AG04450 (cell line): ENCODE measurements around the gene PGA4. TPM values are rescaled to one million over a fixed set of nuclear protein-coding genes. Genes with fewer than 3 reads are reported as not detected.
"Not testable (repeated sequence)": the region's sequence is repeated elsewhere in the genome, so short reads cannot be mapped to it uniquely, and the experiment has no call there.

Source experiments
- CTCF ChIA-PET: fragments of 300-600, 350-600 bp; formaldehyde crosslinking; extraction: SDS; loops from one replicate; lab custom pipeline; 2022; ENCODE audit warnings: antibody characterized with exemption, inconsistent platforms; lab: Charles Lee
- POLR2A ChIA-PET: fragments of 350-600 bp; formaldehyde crosslinking; extraction: SDS; loops from one replicate; lab custom pipeline; 2021; ENCODE audit warnings: antibody characterized with exemption, inconsistent platforms; lab: Yijun Ruan, JAX
- DNase-seq: peaks from one replicate; pipeline ENCODE4 v3.0.0-alpha.2; 2011; ENCODE audit warnings: low read depth, low spot score
- H3K27ac ChIP-seq: one replicate; pipeline ENCODE4 v1.5.1; 2012; ENCODE audit warnings: low read depth, low read length, control low read depth
- H3K27me3 ChIP-seq: one replicate; pipeline ENCODE4 v1.6.0; 2012; ENCODE audit warnings: low read length; ENCODE audit not compliant: control insufficient read depth, insufficient read depth
- H3K4me3 ChIP-seq: 2 replicates; pipeline ENCODE4 v1.5.1; 2011; ENCODE audit warnings: mild to moderate bottlenecking, low read depth, low read length, control low read depth
- H3K9me3 ChIP-seq: 2 replicates; pipeline ENCODE4 v1.5.1; 2012; ENCODE audit warnings: low read length; ENCODE audit not compliant: control insufficient read depth, insufficient read depth
- polyA plus RNA-seq: library from polyadenylated mRNA; depleted of rRNA; stranded (reverse); fragments of >200 nt; gene quantifications from 2 replicates; pipeline ENCODE4 v1.2.3, GENCODE V29; 2011

The PGA4 gene
- polyA plus RNA-seq, 1 experiment, result 0.82 TPM

DNA sequence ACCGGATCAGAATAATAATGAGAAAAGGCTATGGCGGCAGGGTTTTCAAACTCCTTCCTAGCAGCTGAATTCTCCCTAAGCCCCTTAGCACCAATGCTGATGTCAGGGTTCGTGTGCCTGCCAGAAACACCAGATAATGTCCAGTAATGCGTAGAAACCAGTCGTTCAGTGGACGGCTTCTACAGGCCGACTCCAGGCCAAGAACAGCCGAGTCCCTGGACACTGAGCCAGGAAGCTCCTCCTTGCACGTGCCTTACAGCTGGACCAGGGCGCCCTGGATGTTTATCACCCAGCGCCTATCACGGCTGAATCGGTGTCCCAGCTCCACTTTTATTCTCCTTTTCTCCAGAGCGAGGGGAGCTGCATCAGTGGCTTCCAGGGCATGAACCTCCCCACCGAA is 8.9 kb downstream of the PGA4 start:
- CTCF ChIA-PET, H3K27me3 ChIP-seq, H3K27ac ChIP-seq, H3K9me3 ChIP-seq, DNase-seq, POLR2A ChIA-PET, H3K4me3 ChIP-seq: not testable (repeated sequence)

DNA sequence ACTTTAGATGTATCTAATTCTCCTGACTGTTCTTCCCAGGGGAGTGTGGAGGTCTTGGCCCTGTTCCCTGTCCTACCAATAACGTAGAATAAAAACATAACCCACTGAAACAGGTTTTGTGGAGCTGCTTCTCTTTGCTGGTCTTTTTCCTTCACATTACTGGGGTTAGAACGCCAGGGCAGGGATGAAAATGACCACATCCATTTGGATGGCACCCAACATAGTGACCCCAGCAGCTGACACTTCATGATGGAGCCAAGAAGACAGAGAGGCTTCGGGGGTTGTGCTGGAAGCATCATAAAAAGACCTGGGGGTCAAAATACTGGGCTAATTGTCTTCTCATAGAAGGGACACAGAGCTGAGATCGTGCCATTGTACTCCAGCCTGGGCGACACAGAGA is 9.4 kb downstream of the PGA4 start:
- POLR2A ChIA-PET, H3K9me3 ChIP-seq, CTCF ChIA-PET, H3K4me3 ChIP-seq, H3K27ac ChIP-seq, DNase-seq, H3K27me3 ChIP-seq: not testable (repeated sequence)

DNA sequence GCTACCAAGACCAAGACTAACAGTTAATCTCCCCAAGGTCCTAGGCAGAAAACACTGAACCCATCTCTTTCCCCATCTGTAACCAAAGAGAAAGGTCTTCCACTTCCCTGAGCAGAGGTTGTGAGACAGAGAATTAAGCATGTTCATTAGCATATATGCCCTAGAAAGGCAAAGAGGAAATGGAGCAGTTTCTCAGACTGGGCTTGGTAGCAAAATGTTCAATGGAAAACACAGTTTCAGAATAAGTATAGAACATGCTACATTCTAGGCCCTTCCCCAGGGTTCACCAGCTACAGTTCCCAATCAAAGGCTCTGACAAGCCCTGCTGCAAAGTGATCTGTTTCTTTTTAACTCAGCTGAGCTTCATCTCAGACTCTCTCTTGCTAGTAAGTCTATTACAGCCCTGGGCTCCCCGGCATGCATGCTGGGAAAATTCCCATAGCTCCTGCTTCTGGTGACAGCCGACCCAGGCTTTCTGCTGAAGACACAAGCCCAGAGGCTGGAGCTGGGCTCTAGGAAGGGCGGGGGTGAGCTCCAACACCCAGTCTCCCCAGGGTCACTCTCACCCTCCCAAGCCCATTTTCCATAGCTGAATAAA is 10.5 kb downstream of the PGA4 start:
- H3K9me3 ChIP-seq, H3K27me3 ChIP-seq, H3K27ac ChIP-seq, H3K4me3 ChIP-seq, DNase-seq, CTCF ChIA-PET, POLR2A ChIA-PET: not testable (repeated sequence)

DNA sequence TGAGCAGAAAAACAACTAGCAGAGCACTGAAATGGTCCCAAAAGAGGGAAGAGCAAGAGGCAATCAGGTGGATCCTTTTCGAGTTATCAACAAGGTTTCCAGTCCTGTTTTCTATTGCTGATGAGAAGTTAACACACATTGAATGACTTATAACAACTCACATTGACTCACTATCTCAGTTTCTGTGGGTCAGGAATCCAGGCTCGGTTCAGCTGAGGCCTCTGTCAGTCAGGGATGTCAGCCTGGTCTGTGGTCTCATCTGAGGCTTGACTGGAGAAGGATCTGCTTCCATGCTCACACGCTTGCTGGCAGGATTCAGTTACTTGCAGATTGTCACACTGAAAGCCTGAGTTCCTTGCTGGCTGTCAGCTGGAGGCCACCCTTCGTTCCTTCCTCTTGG is 15.0 kb downstream of the PGA4 start:
- H3K9me3 ChIP-seq, H3K27ac ChIP-seq, H3K4me3 ChIP-seq, DNase-seq, CTCF ChIA-PET, H3K27me3 ChIP-seq, POLR2A ChIA-PET: not testable (repeated sequence)

DNA sequence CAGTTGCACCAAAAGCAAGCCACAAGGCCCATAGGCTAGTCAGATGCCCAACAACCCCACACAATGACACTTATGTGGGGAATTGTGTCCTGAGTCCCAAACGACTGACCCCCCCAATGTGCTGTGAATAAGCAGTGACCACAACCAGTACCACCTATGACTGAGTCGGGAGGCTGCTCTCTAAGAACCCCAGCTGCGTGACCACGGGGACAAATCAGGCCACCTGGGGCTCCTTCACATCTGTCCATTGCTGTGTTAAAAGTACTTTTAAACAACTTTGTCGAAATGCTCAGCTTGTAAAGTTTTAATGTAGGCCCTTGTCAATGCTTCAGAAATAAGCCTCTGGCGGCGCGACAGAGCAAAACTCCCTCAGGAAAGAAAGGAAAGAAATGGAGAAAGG is 18.1 kb downstream of the PGA4 start:
- H3K27ac ChIP-seq, POLR2A ChIA-PET, CTCF ChIA-PET: not testable (repeated sequence)

DNA sequence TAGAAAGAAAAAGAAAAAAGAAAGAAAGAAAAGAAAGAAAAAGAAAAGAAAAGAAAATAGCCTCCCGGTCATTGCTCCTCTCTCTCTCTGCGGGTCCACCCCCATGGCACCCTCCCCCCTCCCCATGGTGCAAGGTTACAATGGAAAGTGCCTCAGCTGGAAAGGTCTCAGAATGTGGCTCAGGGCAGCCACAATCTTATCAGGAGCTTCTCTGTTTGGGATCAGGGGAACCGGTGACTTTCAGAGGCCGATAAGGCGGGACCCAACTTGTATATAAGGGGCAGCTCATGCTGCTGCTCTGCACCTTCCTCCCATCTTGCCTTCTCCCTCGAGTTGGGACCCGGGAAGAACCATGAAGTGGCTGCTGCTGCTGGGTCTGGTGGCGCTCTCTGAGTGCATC is 18.7 kb downstream of the PGA4 start, which contains the start of gene PGA5:
PGA5 (plus strand) TSS at position 301 of the 400 bp plus-strand sequence; CDS start at position 353, 52 bp downstream.
- POLR2A ChIA-PET, DNase-seq, H3K27ac ChIP-seq, H3K4me3 ChIP-seq, CTCF ChIA-PET, H3K27me3 ChIP-seq, H3K9me3 ChIP-seq: not testable (repeated sequence)

More for the DNA sequence above, 18.1 kb downstream of the PGA4 start:
- H3K9me3 ChIP-seq, H3K27me3 ChIP-seq, DNase-seq, H3K4me3 ChIP-seq: not testable (repeated sequence)

DNA sequence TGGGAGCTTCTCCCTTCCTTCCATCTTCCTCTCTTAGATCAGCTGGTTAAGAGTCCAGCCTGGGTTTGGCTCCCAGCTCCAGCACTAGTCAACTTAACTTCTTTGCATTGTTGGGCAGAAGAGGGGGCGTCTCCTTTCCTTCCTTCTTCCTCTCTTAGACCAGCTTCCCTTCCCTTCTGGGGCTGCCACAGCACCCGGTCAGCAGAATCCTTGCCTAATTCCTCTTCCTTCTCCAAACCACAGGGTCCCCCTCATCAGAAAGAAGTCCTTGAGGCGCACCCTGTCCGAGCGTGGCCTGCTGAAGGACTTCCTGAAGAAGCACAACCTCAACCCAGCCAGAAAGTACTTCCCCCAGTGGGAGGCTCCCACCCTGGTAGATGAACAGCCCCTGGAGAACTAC is 19.4 kb downstream of the PGA4 start:
- CTCF ChIA-PET, H3K4me3 ChIP-seq, H3K9me3 ChIP-seq, DNase-seq, H3K27ac ChIP-seq, H3K27me3 ChIP-seq, POLR2A ChIA-PET: not testable (repeated sequence)

DNA sequence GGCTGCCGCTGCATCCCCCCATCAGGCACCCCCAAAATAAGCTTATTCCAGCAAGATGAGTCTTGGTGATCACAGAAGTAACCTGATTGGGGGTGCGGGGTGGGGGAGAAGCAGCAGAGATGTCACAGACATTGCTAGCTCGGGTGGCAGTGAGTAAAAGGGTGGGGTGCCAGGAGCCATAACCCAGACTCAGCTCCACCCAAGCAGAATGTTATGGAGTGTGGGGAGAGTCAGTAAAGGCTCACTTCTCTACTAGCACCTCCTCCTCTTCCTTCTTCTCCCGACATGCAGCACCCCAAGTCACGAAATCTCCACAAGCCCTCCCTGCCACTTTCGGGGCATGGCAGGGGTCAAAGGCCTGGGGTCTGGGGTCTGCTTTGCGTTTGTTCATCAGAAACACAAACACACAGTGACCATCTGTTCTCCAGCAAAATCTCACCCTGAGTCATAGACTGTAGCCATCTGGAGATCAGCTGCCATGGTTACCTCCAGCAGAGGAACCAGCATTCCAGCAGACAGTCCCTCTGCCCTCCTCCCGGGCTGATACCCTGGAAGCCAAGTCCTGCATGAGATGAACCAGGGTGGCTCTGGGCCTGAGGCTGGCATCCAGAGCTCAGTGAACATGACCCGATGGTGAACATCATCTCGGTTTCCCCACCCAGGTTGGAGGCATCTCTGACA is 23.3 kb downstream of the PGA4 start:
- H3K27ac ChIP-seq, POLR2A ChIA-PET, CTCF ChIA-PET, DNase-seq, H3K27me3 ChIP-seq, H3K9me3 ChIP-seq, H3K4me3 ChIP-seq: not testable (repeated sequence)

DNA sequence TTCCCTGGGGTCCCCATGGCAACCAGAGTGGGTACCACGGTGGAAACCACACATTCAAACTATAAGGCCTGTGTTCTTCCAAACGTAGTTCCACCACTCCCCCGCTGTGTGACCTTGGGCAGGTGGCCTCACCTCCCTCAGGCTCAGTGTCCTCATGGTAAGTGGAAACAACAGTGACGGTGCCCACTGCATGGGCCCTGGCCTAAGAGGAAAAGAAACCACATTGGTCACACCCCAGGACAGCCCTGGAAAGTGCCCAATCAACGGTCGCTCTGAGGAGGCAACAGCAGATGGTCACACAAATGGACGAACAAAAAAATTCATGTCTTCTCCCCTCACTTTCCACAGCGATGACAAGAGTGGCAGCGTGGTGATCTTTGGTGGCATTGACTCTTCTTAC is 25.9 kb downstream of the PGA4 start:
- peaks cover 11% of the 10 kb centered on the region for H3K27me3 ChIP-seq
- H3K9me3 ChIP-seq, H3K4me3 ChIP-seq, POLR2A ChIA-PET, DNase-seq, H3K27ac ChIP-seq, CTCF ChIA-PET: not testable (repeated sequence)

DNA sequence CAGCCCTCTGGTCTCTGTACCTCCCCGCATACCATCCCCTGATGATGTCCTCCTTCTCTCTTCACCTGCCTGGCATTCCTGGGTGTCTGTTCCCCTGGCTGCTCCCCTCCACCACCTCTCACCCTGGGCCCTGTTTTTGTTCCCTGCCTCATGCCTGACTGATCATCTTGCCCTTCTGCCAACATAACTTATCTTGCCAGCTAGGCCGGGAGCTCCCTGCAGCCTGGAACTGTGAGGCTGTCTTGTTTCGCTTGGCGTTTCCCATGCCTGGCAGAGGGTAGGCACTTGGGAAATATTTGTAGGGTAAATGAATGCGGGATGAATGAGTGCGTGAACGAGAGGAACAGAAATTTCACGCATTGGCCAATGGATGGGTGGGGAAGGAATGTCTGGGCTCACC is 27.1 kb downstream of the PGA4 start:
- H3K9me3 ChIP-seq, DNase-seq, H3K27ac ChIP-seq, POLR2A ChIA-PET, H3K4me3 ChIP-seq, CTCF ChIA-PET: not testable (repeated sequence)
- H3K27me3 ChIP-seq, result peaks cover 11% of the 10 kb centered on the region

DNA sequence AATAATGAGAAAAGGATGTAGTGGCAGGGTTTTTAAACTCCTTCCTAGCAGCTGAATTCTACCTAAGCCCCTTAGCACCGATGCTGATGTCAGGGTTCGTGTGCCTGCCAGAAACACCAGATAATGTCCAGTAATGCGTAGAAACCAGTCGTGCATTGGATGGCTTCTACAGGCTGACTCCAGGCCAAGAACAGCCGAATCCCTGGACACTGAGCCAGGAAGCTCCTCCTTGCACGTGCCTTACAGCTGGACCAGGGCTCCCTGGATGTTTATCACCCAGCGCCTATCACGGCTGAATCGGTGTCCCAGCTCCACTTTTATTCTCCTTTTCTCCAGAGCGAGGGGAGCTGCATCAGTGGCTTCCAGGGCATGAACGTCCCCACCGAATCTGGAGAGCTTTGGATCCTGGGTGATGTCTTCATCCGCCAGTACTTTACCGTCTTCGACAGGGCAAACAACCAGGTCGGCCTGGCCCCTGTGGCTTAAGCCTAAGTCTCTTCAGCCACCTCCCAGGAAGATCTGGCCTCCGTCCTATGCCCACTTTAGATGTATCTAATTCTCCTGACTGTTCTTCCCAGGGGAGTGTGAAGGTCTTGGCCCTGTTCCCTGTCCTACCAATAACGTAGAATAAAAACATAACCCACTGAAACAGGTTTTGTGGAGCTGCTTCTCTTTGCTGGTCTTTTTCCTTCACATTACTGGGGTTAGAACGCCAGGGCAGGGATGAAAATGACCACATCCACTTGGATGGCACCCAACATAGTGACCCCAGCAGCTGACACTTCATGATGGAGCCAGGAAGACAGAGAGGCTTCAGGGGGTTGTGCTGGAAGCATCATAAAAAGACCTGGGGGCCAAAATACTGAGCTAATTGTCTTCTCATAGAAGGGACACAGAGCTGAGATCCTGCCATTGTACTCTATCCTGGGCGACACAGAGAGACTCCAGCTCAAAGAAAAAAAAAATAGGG is 28.9 kb downstream of the PGA4 start:
- H3K9me3 ChIP-seq, H3K27ac ChIP-seq, DNase-seq, H3K4me3 ChIP-seq, POLR2A ChIA-PET: not testable (repeated sequence)
- H3K27me3 ChIP-seq, result peaks cover 11% of the 10 kb centered on the region
- CTCF ChIA-PET, result interaction anchor here (0.6 to 1.9 kb wide), 5 partner anchors 9 to 141 kb away, joined by 3 to 5 read pairs (median 4); partner anchors contain the start of genes TMEM216 and VWCE
